ENCODE results near the gene CEP131.

DNA sequence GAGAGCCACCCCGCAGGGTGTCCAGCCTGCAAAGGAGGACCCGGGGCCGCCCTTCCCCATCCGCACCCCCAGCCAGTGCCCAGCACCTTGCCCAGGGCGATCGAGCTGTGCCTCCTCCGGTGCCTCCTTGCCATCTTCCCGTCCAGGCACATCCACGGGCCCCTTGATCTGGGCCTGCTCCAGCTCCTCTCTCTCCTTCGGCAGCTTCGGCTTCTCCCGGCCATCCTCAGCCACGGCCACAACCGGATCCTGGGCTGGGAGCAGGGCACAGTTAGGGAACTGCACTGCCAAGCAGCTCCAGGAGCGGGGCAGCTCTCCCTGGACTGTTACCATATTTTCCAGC lies 30.2 kb upstream of the CEP131 start:
- TF ChIP-seq, protein P1, sequence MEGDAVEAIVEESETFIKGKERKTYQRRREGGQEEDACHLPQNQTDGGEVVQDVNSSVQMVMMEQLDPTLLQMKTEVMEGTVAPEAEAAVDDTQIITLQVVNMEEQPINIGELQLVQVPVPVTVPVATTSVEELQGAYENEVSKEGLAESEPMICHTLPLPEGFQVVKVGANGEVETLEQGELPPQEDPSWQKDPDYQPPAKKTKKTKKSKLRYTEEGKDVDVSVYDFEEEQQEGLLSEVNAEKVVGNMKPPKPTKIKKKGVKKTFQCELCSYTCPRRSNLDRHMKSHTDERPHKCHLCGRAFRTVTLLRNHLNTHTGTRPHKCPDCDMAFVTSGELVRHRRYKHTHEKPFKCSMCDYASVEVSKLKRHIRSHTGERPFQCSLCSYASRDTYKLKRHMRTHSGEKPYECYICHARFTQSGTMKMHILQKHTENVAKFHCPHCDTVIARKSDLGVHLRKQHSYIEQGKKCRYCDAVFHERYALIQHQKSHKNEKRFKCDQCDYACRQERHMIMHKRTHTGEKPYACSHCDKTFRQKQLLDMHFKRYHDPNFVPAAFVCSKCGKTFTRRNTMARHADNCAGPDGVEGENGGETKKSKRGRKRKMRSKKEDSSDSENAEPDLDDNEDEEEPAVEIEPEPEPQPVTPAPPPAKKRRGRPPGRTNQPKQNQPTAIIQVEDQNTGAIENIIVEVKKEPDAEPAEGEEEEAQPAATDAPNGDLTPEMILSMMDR (IDR thresholded peaks at IDR 0.05): no peak
- TF ChIP-seq POLR2A (IDR thresholded peaks at IDR 0.05): no peak
